Measurements from ENCODE around the gene TNFRSF17.

The TNFRSF17 gene

DNA sequence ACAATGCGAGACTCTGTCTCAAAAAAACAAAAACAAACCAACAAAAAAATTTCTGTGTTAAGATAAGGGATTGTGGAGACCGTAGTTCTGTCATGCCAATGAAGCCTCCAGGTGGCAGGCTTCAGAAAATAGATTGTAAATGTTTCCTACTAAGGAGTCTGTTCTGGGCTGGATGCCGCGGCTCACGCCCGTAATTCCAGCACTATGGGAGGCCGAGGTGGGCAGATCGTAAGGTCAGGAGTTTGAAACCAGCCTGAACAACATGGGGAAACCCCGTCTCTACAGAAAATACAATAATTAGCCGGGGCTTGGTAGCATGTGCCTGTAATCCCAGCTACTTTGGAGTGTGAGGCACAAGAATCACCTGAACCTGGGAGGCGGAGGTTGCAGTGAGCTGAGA, 7.1 kb downstream of the TNFRSF17 start:
- no peak for DNase-seq

- no peak for DNase-seq
Measured at GRCh38 chr16:11973070-11973469, 8.1 kb downstream of the TNFRSF17 start.

GRCh38 chr16:11976850-11977375, 11.9 kb downstream of the TNFRSF17 start:
- no peak for DNase-seq

GRCh38 chr16:11977376-11978041, 12.5 kb downstream of the TNFRSF17 start:
- no peak for DNase-seq

GRCh38 chr16:11978080-11978479, 13.1 kb downstream of the TNFRSF17 start:
- no peak for DNase-seq

GRCh38 chr16:11979013-11979672, 14.1 kb downstream of the TNFRSF17 start:
- no peak for DNase-seq

DNA sequence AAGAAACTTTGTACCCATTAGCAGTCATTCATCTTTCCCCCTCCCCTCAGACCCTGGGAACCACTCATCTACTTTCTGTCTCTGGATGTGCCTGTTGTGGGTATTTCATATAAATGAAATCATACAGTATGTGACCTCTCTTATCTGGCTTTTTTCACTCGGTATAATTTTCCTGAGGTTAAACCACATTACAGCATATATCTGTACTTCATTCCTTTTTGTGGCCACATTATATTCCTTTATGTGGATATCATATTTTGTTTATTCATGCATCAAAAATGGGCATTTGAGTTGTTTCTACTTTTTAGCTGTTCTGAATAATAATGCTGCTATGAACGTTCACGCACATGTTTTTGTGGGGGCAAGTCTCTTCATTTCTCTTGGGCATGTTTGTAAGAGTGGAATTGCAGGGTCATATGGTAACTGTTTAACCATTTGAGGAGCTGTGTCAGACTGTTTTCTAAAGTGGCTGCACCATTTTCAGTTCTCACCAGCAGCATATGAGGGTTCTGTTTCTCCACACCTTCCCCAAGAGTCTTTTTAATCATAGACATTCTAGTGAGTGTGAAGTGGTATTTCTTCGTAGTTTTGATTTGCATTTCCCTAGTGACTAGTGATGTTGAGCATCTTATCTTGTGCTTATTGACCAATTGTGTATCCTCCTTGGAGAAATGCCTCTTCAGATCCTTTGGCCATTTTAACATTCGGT, 15.3 kb downstream of the TNFRSF17 start:
- DNase-seq = no peak

DNA sequence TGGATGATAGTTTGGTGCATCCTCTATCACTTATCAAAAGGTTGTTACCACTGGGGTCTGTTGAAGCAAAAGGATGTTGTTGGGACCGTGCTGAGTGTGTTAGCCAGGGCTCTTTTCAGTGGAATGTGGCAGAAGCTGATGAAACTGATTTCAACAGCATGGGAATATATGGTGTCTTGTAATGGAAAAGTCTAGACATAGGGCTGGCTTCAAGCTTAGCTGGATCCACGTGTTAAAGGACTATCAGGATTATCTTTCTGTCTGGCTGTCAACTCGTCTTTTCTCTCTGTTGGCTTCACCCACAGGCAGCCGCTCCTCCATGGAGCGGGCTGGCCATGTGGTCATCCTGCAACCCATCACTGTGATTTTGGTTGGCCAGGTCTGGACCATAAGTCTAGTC, 20.2 kb downstream of the TNFRSF17 start:
- DNase-seq = no peak

DNA sequence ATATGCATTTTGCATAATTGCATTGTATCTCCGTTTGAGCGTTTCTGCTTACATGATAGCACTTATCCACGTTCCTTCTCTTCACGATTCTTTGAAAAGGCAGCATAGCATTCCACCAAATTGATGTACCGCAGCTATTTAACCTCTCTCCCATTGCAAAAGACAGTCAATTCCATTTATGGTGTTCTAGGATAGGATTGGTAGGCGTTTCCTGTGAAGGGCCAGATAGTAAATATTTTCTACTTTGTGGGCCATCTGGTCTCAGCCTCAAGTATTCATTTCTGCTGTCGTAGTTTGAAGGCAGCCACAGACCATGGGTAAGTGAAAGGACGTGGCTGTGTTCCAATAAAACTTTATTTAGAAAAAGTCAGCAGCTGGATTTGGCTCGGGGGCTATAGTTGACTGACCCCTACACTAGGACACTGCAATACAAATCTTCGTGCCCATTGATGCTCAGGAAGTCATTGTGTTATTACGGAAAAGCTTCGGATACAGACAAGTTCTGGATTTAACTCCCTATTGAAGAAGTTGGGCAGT, 21.6 kb downstream of the TNFRSF17 start:
- DNase-seq = no peak

- no peak for DNase-seq
Measured at GRCh38 chr16:11988258-11988978, 23.4 kb downstream of the TNFRSF17 start.

DNA sequence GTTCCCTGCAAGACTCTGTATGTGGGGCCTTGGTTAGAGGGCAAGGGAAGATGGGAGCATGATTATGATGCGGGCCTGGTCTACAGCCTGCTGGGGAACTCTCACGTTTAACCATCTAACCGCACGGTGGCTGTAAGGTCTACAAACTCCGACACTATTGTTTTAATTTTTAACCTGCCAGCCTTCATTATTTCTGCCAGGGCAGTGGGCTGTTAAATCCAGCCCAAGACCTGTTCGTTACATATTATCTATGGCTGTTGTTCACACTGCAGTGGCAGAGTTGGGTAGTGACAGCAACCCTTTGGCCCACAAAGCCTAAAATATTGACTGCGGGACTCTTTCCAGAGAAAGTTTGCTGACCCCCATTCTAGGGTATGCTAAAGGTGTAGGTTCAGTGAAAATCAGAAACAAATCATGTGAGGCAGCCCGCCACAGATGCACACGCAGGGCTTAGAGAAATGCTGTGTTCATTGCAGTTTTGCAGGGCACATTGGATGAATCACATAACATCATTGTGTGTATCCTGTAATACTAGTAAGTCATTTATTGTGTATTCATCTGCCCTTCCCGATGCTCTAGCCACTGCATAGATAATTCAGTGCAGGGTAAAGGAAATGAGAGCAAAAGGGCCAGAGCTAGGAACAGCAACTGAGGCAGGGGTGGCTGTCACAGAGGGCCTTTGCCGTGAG, 25.8 kb downstream of the TNFRSF17 start:
- DNase-seq = no peak

- no peak for DNase-seq
Measured at GRCh38 chr16:11992008-11992584, 27.1 kb downstream of the TNFRSF17 start.

- no peak for DNase-seq
Measured at GRCh38 chr16:11992586-11993524, 27.8 kb downstream of the TNFRSF17 start.

GRCh38 chr16:11994143-11995119, 29.4 kb downstream of the TNFRSF17 start:
- DNase-seq = no peak

- no peak for DNase-seq
Measured at GRCh38 chr16:11996433-11997330, 31.7 kb downstream of the TNFRSF17 start.

DNA sequence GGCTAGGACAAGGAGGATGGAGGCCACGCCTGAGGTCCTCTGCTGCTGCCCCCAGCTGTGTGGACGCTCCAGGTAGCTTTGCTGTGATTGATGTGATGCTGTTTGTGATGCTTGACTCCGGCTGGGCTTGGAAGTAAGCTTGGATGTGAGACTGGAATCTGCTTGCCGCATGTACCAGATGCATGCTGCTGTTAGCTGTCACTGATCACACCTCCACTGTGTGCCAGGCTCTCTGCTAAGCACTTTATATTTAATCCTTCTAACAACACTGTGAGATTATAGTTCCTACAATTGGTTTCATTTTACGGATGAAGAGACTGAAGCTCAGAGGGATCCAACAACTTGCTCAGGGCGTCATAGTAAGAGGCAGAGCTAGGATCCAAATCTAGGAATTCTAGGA, 35.0 kb downstream of the TNFRSF17 start:
- no peak for DNase-seq

GRCh38 chr16:12002447-12003006, 37.5 kb downstream of the TNFRSF17 start:
- no peak for DNase-seq

DNA sequence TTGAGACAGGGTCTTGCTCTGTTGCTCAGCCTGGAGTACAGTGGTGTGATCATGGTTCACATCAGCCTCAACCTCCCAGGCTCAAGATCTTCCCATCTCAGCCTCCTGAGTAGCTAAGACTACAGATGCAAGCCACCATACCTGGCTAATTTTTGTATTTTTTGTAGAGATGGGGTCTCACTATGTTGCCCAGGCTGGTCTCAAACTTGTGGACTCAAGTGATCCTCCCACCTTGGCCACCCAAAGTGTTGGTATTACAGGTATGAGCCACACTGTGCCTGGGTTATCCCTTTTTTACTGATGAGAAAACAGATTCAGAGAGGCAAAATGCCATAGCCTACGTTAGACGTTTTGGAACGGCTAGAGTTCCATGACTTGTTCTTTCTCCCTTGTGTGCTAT, 41.6 kb downstream of the TNFRSF17 start:
- DNase-seq = no peak

All from NCI-H510A (cell line).